Activated T-cell treated with anti-CD3 and anti-CD28 coated beads, Interleukin-2, amount 50 U/mL, for 72 hours (primary cell): ENCODE results near the gene TPST1. TPM values are rescaled to one million over a fixed set of nuclear protein-coding genes. Genes with fewer than 3 reads are reported as not detected.
"Not testable (repeated sequence)": the region's sequence is repeated elsewhere in the genome, so short reads cannot be mapped to it uniquely, and the experiment has no call there.

Experiments
- ATAC-seq, 2 donors: fragments of 150-1000 bp; cut with Tn5 transposase; replicated peaks in 1 of 2; 2 replicates each; pipeline ENCODE4 v1.10.0; 2021; ENCODE audit warnings: moderate library complexity in 2 of 2, mild to moderate bottlenecking in 1 of 2
- DNase-seq, 2 donors: peaks; one replicate each; pipeline ENCODE4 v3.0.0; 2021 to 2022; ENCODE audit warnings: mixed read lengths in 1 of 2
- H3K27ac Mint-ChIP-seq: one replicate; pipeline ENCODE4 v1.8.0; 2022; ENCODE audit warnings: mild to moderate bottlenecking, moderate library complexity, mixed read lengths
- H3K27me3 Mint-ChIP-seq: one replicate; pipeline ENCODE4 v1.8.0; 2022; ENCODE audit warnings: low read depth, mixed read lengths
- H3K36me3 Mint-ChIP-seq, 2 donors: one replicate each; pipeline ENCODE4 v1.8.0; 2022; ENCODE audit warnings: mixed read lengths in 2 of 2, mild to moderate bottlenecking in 1 of 2; ENCODE audit not compliant: insufficient read depth in 2 of 2
- H3K4me1 Mint-ChIP-seq: one replicate; pipeline ENCODE4 v1.8.0; 2022; ENCODE audit warnings: low read depth, mixed read lengths
- H3K4me3 Mint-ChIP-seq, 2 donors: one replicate each; pipeline ENCODE4 v1.8.0; 2022; ENCODE audit warnings: mild to moderate bottlenecking in 2 of 2, mixed read lengths in 2 of 2, moderate library complexity in 2 of 2
- H3K9me3 Mint-ChIP-seq, 2 donors: one replicate each; pipeline ENCODE4 v1.8.0; 2022; ENCODE audit warnings: mixed read lengths in 2 of 2
- total RNA-seq, 2 donors: library from RNA; stranded (reverse); gene quantifications; one replicate each; pipeline ENCODE4 v1.2.3, GENCODE V29; 2022

Gene TPST1
- total RNA-seq, 2 donors from 2014 or later: 2.1 to 2.3 TPM

DNA sequence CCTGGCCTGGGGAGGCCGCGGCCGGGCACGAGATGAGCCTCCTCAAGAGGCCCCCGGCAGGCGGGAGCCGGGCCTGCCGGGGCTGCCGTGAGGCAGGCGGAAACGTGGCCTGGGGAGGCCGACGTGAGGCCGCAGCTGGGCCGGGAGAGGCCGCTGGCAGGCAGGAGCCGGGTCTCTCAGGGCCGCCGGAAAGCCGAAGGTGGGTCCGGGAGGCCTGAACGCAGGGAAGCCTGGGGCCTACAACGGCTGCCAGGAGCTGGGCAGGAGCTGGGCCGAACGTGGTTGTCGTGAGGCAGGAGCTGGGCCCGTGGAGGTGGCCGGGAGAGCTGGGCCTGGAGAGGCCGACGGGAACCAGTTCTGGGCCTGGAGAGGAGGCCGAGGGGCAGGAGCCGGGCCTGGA, 171.9 kb downstream of the TPST1 start:
- peaks cover 7 to 20% of the 10 kb centered on the region in 2 donors for H3K36me3 Mint-ChIP-seq

DNA sequence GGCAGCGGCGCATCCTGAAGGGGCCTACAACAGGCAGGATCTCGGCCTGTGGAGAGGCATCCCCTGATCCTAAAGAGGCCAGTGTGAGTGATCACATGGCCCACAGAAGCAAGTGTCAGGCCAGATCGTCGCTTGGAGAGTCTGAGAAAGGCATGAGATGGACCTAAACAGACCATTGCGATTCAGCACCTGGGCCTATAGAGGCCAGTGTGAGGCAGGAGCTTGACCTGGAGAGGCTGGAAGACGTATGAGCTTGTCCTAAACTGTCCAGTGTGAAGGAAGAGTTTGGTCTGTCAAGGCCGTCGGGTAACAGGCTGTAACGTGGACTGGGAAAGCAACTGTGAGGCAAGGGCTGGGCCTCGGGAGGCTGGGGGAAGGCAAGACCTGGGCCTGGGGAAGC, 172.6 kb downstream of the TPST1 start:
- H3K4me1 Mint-ChIP-seq: no peaks in the 10 kb centered on the region
- H3K27me3 Mint-ChIP-seq: no peaks in the 10 kb centered on the region
- H3K9me3 Mint-ChIP-seq: peaks cover 2 to 3% of the 10 kb centered on the region in 2 donors
- no peak for DNase-seq
- no peak overlapping the region for H3K27ac Mint-ChIP-seq
- H3K4me3 Mint-ChIP-seq: no peak overlapping the region
- ATAC-seq: no peak
- peaks cover 7 to 20% of the 10 kb centered on the region in 2 donors for H3K36me3 Mint-ChIP-seq

More for the DNA sequence above, 171.9 kb downstream of the TPST1 start:
- Mint-ChIP-seq H3K9me3 (peaks cover 2 to 3% of the 10 kb centered on the region in 2 donors), H3K4me3 (no peak overlapping the region), H3K27me3 (no peaks in the 10 kb centered on the region), H3K4me1 (no peaks in the 10 kb centered on the region), H3K27ac (no peak overlapping the region)
- DNase-seq: no peak
- ATAC-seq: no peak

GRCh38 chr7:66379542-66380160, 174.5 kb downstream of the TPST1 start:
- Mint-ChIP-seq H3K27me3 (no peaks in the 10 kb centered on the region), H3K36me3 (peaks cover 7 to 20% of the 10 kb centered on the region in 2 donors), H3K4me3 (no peak overlapping the region), H3K27ac (no peak overlapping the region), H3K4me1 (no peaks in the 10 kb centered on the region), H3K9me3 (peaks cover 2 to 3% of the 10 kb centered on the region in 2 donors)
- DNase-seq: no peak
- ATAC-seq: no peak

GRCh38 chr7:66380272-66380888, 175.2 kb downstream of the TPST1 start:
- H3K9me3 Mint-ChIP-seq: peaks cover 2 to 3% of the 10 kb centered on the region in 2 donors
- ATAC-seq: no peak

GRCh38 chr7:66382182-66382923, 177.2 kb downstream of the TPST1 start:
- not testable (repeated sequence) for H3K27ac Mint-ChIP-seq, H3K27me3 Mint-ChIP-seq, H3K4me3 Mint-ChIP-seq, DNase-seq, ATAC-seq, H3K4me1 Mint-ChIP-seq, H3K9me3 Mint-ChIP-seq
- H3K36me3 Mint-ChIP-seq: peaks cover 7 to 19% of the 10 kb centered on the region in 2 donors

More at GRCh38 chr7:66380272-66380888, 175.2 kb downstream of the TPST1 start:
- Mint-ChIP-seq H3K27ac (no peak overlapping the region), H3K27me3 (no peaks in the 10 kb centered on the region), H3K4me1 (no peaks in the 10 kb centered on the region), H3K36me3 (peaks cover 7 to 20% of the 10 kb centered on the region in 2 donors), H3K4me3 (no peak overlapping the region)
- no peak for DNase-seq

GRCh38 chr7:66385191-66385905, 180.2 kb downstream of the TPST1 start:
- H3K27ac Mint-ChIP-seq, ATAC-seq, H3K4me1 Mint-ChIP-seq, H3K27me3 Mint-ChIP-seq, H3K36me3 Mint-ChIP-seq, DNase-seq, H3K9me3 Mint-ChIP-seq, H3K4me3 Mint-ChIP-seq: not testable (repeated sequence)

DNA sequence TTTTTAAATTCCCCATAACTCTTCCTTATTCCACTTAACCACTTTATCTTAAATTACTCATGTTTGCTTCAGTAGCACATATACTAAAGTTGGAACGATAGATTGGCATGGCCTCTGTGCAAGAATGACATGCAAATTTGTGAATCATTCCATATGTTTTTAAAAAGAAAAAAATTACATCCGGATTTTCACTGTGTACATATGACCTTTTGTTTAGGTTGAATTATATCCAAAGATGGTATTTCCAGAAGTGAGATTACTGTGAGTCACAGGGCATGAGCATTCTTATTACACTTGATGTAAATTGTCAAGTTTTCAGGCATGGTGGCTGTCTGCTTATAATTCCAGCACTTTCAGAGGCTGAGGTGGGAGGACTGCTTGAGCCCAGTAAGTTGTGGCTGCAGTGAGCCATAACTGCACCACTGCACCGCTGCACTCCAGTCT, 190.0 kb downstream of the TPST1 start:
- H3K9me3 Mint-ChIP-seq, H3K27ac Mint-ChIP-seq, H3K36me3 Mint-ChIP-seq, H3K4me1 Mint-ChIP-seq, H3K4me3 Mint-ChIP-seq, DNase-seq, H3K27me3 Mint-ChIP-seq, ATAC-seq: not testable (repeated sequence)

GRCh38 chr7:66396052-66396451, 190.9 kb downstream of the TPST1 start:
- DNase-seq, H3K27ac Mint-ChIP-seq, ATAC-seq, H3K36me3 Mint-ChIP-seq, H3K9me3 Mint-ChIP-seq, H3K4me3 Mint-ChIP-seq, H3K4me1 Mint-ChIP-seq, H3K27me3 Mint-ChIP-seq: not testable (repeated sequence)

GRCh38 chr7:66398841-66399240, 193.7 kb downstream of the TPST1 start:
- H3K36me3 Mint-ChIP-seq: peaks cover 9 to 12% of the 10 kb centered on the region in 2 donors

DNA sequence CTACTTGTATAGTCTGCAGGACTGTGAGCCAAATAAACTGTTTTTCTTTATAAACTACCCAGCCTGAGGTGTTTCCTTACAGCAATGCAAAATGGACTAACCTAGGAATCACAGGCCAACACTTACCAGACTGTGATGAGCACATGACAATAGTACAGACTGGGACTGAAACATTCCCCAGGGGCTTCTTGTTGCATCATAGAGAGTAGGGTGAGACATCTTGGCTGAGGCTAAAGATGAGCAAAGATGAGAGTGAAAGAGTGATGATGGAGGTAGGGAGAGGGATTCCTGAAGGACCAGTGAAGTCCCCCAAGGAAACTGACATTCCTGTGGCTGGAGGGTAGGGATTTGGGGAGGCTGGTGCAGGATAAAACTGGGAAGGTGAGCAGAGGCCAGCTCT, 194.4 kb downstream of the TPST1 start:
- no peak for ATAC-seq
- Mint-ChIP-seq H3K4me1 (no peaks in the 10 kb centered on the region), H3K27me3 (no peaks in the 10 kb centered on the region), H3K9me3 (peaks cover 3% of the 10 kb centered on the region in 2 donors), H3K36me3 (peaks cover 9 to 12% of the 10 kb centered on the region in 2 donors), H3K4me3 (no peak overlapping the region), H3K27ac (no peak overlapping the region)
- no peak for DNase-seq

More at GRCh38 chr7:66398841-66399240, 193.7 kb downstream of the TPST1 start:
- not testable (repeated sequence) for H3K9me3 Mint-ChIP-seq, ATAC-seq, H3K4me3 Mint-ChIP-seq, DNase-seq, H3K27me3 Mint-ChIP-seq, H3K4me1 Mint-ChIP-seq, H3K27ac Mint-ChIP-seq

- Mint-ChIP-seq H3K27ac (no peak overlapping the region), H3K27me3 (no peaks in the 10 kb centered on the region), H3K36me3 (peaks cover 9 to 12% of the 10 kb centered on the region in 2 donors), H3K4me1 (no peaks in the 10 kb centered on the region), H3K9me3 (peaks cover 3% of the 10 kb centered on the region in 2 donors), H3K4me3 (no peak overlapping the region)
- DNase-seq (no peak), ATAC-seq (no peak)
Measured at GRCh38 chr7:66400400-66400799, 195.3 kb downstream of the TPST1 start.

- ATAC-seq, H3K4me3 Mint-ChIP-seq, H3K9me3 Mint-ChIP-seq, DNase-seq, H3K27me3 Mint-ChIP-seq, H3K4me1 Mint-ChIP-seq, H3K27ac Mint-ChIP-seq: not testable (repeated sequence)
- H3K36me3 Mint-ChIP-seq: peaks cover 9 to 12% of the 10 kb centered on the region in 2 donors
Measured at GRCh38 chr7:66401126-66401525, 196.0 kb downstream of the TPST1 start.

- not testable (repeated sequence) for H3K9me3 Mint-ChIP-seq, DNase-seq, H3K27me3 Mint-ChIP-seq, H3K4me1 Mint-ChIP-seq, ATAC-seq, H3K4me3 Mint-ChIP-seq, H3K27ac Mint-ChIP-seq
- H3K36me3 Mint-ChIP-seq: peaks cover 9 to 12% of the 10 kb centered on the region in 2 donors
Measured at GRCh38 chr7:66401932-66402331, 196.8 kb downstream of the TPST1 start.
